Erythroblast (primary cell): ENCODE measurements around the gene TTC33.

ENCODE experiments used
- GATA1 ChIP-seq: IDR thresholded peaks from 2 replicates; pipeline ENCODE4 v1.6.1; 2011; ENCODE audit warnings: low read depth, mild to moderate bottlenecking, control low read depth, low read length, moderate library complexity
- POLR2A ChIP-seq: IDR thresholded peaks from 2 replicates; pipeline ENCODE4 v1.6.1; 2011; ENCODE audit warnings: mild to moderate bottlenecking, low read length

DNA sequence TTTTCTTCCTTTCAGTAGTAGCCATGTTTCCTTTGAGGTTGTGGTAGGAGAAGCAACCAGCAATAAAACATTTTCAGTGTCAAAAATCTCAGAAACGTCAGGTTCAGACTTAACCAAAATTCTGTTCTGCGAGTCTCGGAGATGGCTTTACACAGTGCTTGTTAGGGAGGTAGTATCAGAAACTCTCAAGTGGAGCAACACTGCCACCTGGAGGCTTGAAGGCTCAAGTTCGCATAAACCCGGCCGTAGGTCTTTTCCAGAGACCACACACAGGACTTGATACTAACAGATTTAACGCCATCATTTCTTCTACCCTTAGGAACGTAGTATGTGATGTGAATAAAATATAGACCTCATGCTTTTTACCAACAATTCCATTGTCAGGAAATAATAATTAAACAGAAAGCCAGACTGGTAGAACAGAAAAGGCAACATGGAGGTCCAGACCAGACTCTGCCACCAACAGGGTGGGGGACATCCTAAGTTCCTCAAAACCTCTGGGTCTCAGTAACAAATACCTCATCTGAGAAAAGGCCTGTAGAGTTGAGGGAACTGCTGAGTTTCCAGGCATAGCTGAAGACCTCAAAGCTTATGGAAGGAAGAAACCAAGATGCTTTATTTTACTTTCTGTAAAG lies 67.5 kb downstream of the TTC33 start:
- TF ChIP-seq POLR2A (no peak), GATA1 (no peak)
